HG03520 (cell line): ENCODE data around the gene AIP.
"Not testable (repeated sequence)": the region's sequence is repeated elsewhere in the genome, so short reads cannot be mapped to it uniquely, and the experiment has no call there.

Experiments
- ATAC-seq: cut with Tn5 transposase; IDR thresholded peaks from one replicate; pipeline ENCODE4 v1.9.1; 2021; ENCODE audit warnings: mild to moderate bottlenecking, moderate library complexity; ENCODE audit not compliant: unreplicated experiment

AIP gene

GRCh38 chr11:67505605-67506396 lies 23.0 kb downstream of the AIP start:
- no peak for ATAC-seq

GRCh38 chr11:67506426-67507051 lies 23.7 kb downstream of the AIP start:
- ATAC-seq = no peak

GRCh38 chr11:67507242-67507863 lies 24.5 kb downstream of the AIP start:
- ATAC-seq = no peak

GRCh38 chr11:67507864-67508485 lies 25.1 kb downstream of the AIP start, which contains the start of gene CDK2AP2:
Gene CDK2AP2, minus strand, starts transcription at chr11:67508162. Its CDS starts 80 bp downstream, at chr11:67508082.
- peak; percentile 69 for ATAC-seq

- peak; percentile 33 for ATAC-seq
These were observed 25.8 kb downstream of the AIP start for GRCh38 chr11:67508486-67509121.

GRCh38 chr11:67510023-67510345 lies 27.2 kb downstream of the AIP start:
- no peak for ATAC-seq

- ATAC-seq = not testable (repeated sequence)
These were observed 28.7 kb downstream of the AIP start for GRCh38 chr11:67511558-67511957.

GRCh38 chr11:67514116-67514515 lies 31.3 kb downstream of the AIP start:
- no peak for ATAC-seq

- no peak for ATAC-seq
These were observed 34.0 kb downstream of the AIP start for GRCh38 chr11:67516806-67517205.

- no peak for ATAC-seq
These were observed 35.1 kb downstream of the AIP start for GRCh38 chr11:67517784-67518552.

- ATAC-seq = no peak
These were observed 36.9 kb downstream of the AIP start for GRCh38 chr11:67519726-67520125.

GRCh38 chr11:67520856-67521824 lies 38.3 kb downstream of the AIP start:
- ATAC-seq = no peak

GRCh38 chr11:67521924-67522323 lies 39.1 kb downstream of the AIP start:
- ATAC-seq = no peak

- ATAC-seq = no peak
These were observed 39.5 kb downstream of the AIP start for GRCh38 chr11:67522338-67522737.

- ATAC-seq = no peak
These were observed 40.2 kb downstream of the AIP start, which contains the start of gene CABP2 for GRCh38 chr11:67522844-67523555. Gene CABP2, minus strand, starts transcription at chr11:67523446. Its CDS starts 120 bp downstream, at chr11:67523326.

- no peak for ATAC-seq
These were observed 41.0 kb downstream of the AIP start for GRCh38 chr11:67523556-67524479.

GRCh38 chr11:67524480-67524808 lies 41.6 kb downstream of the AIP start:
- ATAC-seq = no peak
